Measurements from ENCODE around the gene CDH23. TPM values are rescaled to one million over a fixed set of nuclear protein-coding genes. Genes with fewer than 3 reads are reported as not detected.

CDH23 gene
- total RNA-seq, 2 donors from 2014 or later = 8.1 to 9.0 TPM

GRCh38 chr10:71608819-71609768 is 212.4 kb downstream of the CDH23 start:
- H3K9me3 ChIP-seq (ENCODE audit: control insufficient read depth, low read length, poor library complexity, severe bottlenecking) = no peaks in the 10 kb centered on the region
- DNase-seq (peak; percentile 22 to 41 (median 26)), ATAC-seq (peak; percentile 42)
- Mint-ChIP-seq H3K27ac (peak overlapping the region; percentile 69), H3K4me3 (peak overlapping the region; percentile 55), H3K27me3 (peaks cover 33% of the 10 kb centered on the region), H3K4me1 (peaks cover 4% of the 10 kb centered on the region), H3K36me3 (ENCODE audit: low read depth) (peaks cover 6% of the 10 kb centered on the region)

DNA sequence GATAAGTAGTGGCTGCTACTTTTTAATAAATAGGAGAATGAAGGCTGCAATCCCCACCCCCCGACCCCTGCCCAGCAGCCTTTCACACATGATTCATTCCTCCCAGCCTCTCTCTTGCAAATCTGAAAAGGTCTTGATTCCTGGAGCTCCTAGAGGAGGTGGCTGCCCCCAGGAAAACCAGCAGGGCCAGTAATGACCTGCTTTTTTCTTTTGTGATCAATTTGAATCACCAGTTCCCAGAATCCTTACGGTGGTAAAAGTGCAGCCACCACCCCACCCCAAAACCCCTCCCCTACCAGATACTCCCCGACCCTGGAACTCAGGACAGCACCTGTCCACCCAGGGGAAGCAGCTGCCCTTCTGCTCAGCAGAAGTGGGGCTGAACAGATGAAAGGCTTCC is 213.9 kb downstream of the CDH23 start:
- no peak for DNase-seq
- H3K9me3 ChIP-seq (ENCODE audit: control insufficient read depth, low read length, poor library complexity, severe bottlenecking) = no peaks in the 10 kb centered on the region
- peaks cover 11% of the 10 kb centered on the region for H3K36me3 Mint-ChIP-seq (ENCODE audit: low read depth)
- ATAC-seq = no peak
- no peak overlapping the region for H3K4me3 Mint-ChIP-seq
- peaks cover 7% of the 10 kb centered on the region for H3K4me1 Mint-ChIP-seq
- H3K27me3 Mint-ChIP-seq = peaks cover 34% of the 10 kb centered on the region
- H3K27ac Mint-ChIP-seq = no peak overlapping the region

DNA sequence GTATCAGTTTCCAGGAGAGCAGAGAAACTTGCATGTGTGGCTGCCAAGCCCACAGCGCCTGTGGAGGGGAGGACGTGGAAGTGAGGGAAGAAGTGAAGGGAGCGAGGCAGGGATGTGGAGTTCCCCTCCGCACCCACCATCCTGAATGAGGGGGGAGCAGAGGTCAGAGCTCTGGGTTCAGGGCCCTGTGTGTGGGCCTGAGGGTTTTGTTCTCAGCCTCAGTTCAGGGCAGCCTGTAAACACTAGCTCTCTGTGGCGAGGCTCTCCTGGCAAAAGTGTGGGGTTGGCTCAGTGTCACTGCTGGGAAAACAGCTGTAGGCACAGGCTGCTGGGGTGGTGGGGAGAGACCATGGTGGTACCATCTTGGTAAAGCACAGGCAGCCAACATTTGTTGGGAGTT is 214.4 kb downstream of the CDH23 start:
- H3K36me3 Mint-ChIP-seq (ENCODE audit: low read depth) = peaks cover 11% of the 10 kb centered on the region
- no peak for DNase-seq
- H3K27ac Mint-ChIP-seq = no peak overlapping the region
- no peak overlapping the region for H3K4me3 Mint-ChIP-seq
- H3K4me1 Mint-ChIP-seq = peaks cover 7% of the 10 kb centered on the region
- H3K9me3 ChIP-seq (ENCODE audit: control insufficient read depth, low read length, poor library complexity, severe bottlenecking) = no peaks in the 10 kb centered on the region
- peaks cover 35% of the 10 kb centered on the region for H3K27me3 Mint-ChIP-seq
- ATAC-seq = no peak

GRCh38 chr10:71611709-71612422 is 215.1 kb downstream of the CDH23 start:
- DNase-seq = no peak
- no peak overlapping the region for H3K27ac Mint-ChIP-seq
- H3K9me3 ChIP-seq (ENCODE audit: control insufficient read depth, low read length, poor library complexity, severe bottlenecking) = no peaks in the 10 kb centered on the region
- H3K4me1 Mint-ChIP-seq = peaks cover 5% of the 10 kb centered on the region
- no peak overlapping the region for H3K4me3 Mint-ChIP-seq
- H3K36me3 Mint-ChIP-seq (ENCODE audit: low read depth) = peaks cover 10% of the 10 kb centered on the region
- peaks cover 42% of the 10 kb centered on the region for H3K27me3 Mint-ChIP-seq
- ATAC-seq = no peak

GRCh38 chr10:71613261-71613777 is 216.6 kb downstream of the CDH23 start:
- peaks cover 49% of the 10 kb centered on the region for H3K27me3 Mint-ChIP-seq

GRCh38 chr10:71613877-71614276 is 217.2 kb downstream of the CDH23 start:
- H3K4me1 Mint-ChIP-seq = peaks cover 5% of the 10 kb centered on the region
- peaks cover 53% of the 10 kb centered on the region for H3K27me3 Mint-ChIP-seq
- DNase-seq (no peak), ATAC-seq (no peak)
- H3K27ac Mint-ChIP-seq = no peak overlapping the region
- no peaks in the 10 kb centered on the region for H3K9me3 ChIP-seq (ENCODE audit: control insufficient read depth, low read length, poor library complexity, severe bottlenecking)
- peaks cover 10% of the 10 kb centered on the region for H3K36me3 Mint-ChIP-seq (ENCODE audit: low read depth)
- H3K4me3 Mint-ChIP-seq = no peak overlapping the region

More at GRCh38 chr10:71613261-71613777, 216.6 kb downstream of the CDH23 start:
- Mint-ChIP-seq H3K4me1 (peaks cover 5% of the 10 kb centered on the region), H3K36me3 (ENCODE audit: low read depth) (peaks cover 10% of the 10 kb centered on the region), H3K27ac (no peak overlapping the region), H3K4me3 (no peak overlapping the region)
- DNase-seq = no peak
- H3K9me3 ChIP-seq (ENCODE audit: control insufficient read depth, low read length, poor library complexity, severe bottlenecking) = no peaks in the 10 kb centered on the region
- no peak for ATAC-seq

- DNase-seq = no peak
- no peak for ATAC-seq
- H3K27me3 Mint-ChIP-seq = peaks cover 53% of the 10 kb centered on the region
- peaks cover 10% of the 10 kb centered on the region for H3K36me3 Mint-ChIP-seq (ENCODE audit: low read depth)
- peaks cover 2% of the 10 kb centered on the region for H3K4me1 Mint-ChIP-seq
- no peak overlapping the region for H3K4me3 Mint-ChIP-seq
- H3K27ac Mint-ChIP-seq = no peak overlapping the region
- no peaks in the 10 kb centered on the region for H3K9me3 ChIP-seq (ENCODE audit: control insufficient read depth, low read length, poor library complexity, severe bottlenecking)
Measured at GRCh38 chr10:71614946-71615345, 218.2 kb downstream of the CDH23 start.

- no peak for DNase-seq
- H3K36me3 Mint-ChIP-seq (ENCODE audit: low read depth) = peaks cover 10% of the 10 kb centered on the region
- no peaks in the 10 kb centered on the region for H3K9me3 ChIP-seq (ENCODE audit: control insufficient read depth, low read length, poor library complexity, severe bottlenecking)
- H3K27ac Mint-ChIP-seq = no peak overlapping the region
- H3K27me3 Mint-ChIP-seq = peaks cover 56% of the 10 kb centered on the region
- no peak for ATAC-seq
- H3K4me3 Mint-ChIP-seq = no peak overlapping the region
- H3K4me1 Mint-ChIP-seq = peaks cover 2% of the 10 kb centered on the region
Measured at GRCh38 chr10:71615538-71616329, 219.0 kb downstream of the CDH23 start.

- ATAC-seq (no peak), DNase-seq (no peak)
- Mint-ChIP-seq H3K4me3 (no peak overlapping the region), H3K4me1 (peaks cover 2% of the 10 kb centered on the region), H3K36me3 (ENCODE audit: low read depth) (peaks cover 8% of the 10 kb centered on the region), H3K27ac (peak overlapping the region; percentile 32), H3K27me3 (peaks cover 47% of the 10 kb centered on the region)
- no peaks in the 10 kb centered on the region for H3K9me3 ChIP-seq (ENCODE audit: control insufficient read depth, low read length, poor library complexity, severe bottlenecking)
Measured at GRCh38 chr10:71616817-71617654, 220.3 kb downstream of the CDH23 start.

GRCh38 chr10:71618176-71618575 is 221.5 kb downstream of the CDH23 start:
- H3K27ac Mint-ChIP-seq = no peak overlapping the region
- ATAC-seq = no peak

GRCh38 chr10:71618598-71618997 is 221.9 kb downstream of the CDH23 start:
- no peak overlapping the region for H3K27ac Mint-ChIP-seq
- peaks cover 48% of the 10 kb centered on the region for H3K27me3 Mint-ChIP-seq
- H3K4me3 Mint-ChIP-seq = no peak overlapping the region
- no peak for DNase-seq
- no peak for ATAC-seq
- peaks cover 6% of the 10 kb centered on the region for H3K36me3 Mint-ChIP-seq (ENCODE audit: low read depth)
- peaks cover 6% of the 10 kb centered on the region for H3K4me1 Mint-ChIP-seq
- H3K9me3 ChIP-seq (ENCODE audit: control insufficient read depth, low read length, poor library complexity, severe bottlenecking) = no peaks in the 10 kb centered on the region

More at GRCh38 chr10:71618176-71618575, 221.5 kb downstream of the CDH23 start:
- no peaks in the 10 kb centered on the region for H3K9me3 ChIP-seq (ENCODE audit: control insufficient read depth, low read length, poor library complexity, severe bottlenecking)
- H3K27me3 Mint-ChIP-seq = peaks cover 50% of the 10 kb centered on the region
- H3K4me3 Mint-ChIP-seq = no peak overlapping the region
- DNase-seq = no peak
- H3K4me1 Mint-ChIP-seq = peaks cover 6% of the 10 kb centered on the region
- H3K36me3 Mint-ChIP-seq (ENCODE audit: low read depth) = peaks cover 6% of the 10 kb centered on the region

DNA sequence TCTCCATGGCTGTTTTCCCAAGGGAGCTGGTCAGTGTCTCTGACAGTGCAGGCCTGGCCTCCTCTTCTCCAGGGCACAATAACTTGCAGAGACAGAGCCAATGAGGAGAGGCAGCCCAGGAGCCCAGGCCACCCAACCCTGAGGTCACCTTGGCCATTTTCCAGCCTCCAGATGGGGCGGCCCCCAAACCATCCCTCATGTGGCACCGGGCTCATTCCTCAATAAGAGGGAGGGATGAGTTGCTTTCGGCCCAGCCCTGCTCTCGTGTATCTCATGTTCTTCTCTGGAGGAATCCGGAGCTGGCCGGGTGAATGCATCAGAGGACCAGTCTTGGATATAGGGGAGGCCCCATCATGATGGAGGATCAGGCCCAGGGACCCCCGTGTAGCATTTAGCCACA is 223.9 kb downstream of the CDH23 start:
- peaks cover 44% of the 10 kb centered on the region for H3K27me3 Mint-ChIP-seq
- H3K4me3 Mint-ChIP-seq = no peak overlapping the region
- DNase-seq (no peak), ATAC-seq (no peak)
- peaks cover 3% of the 10 kb centered on the region for H3K4me1 Mint-ChIP-seq
- no peaks in the 10 kb centered on the region for H3K9me3 ChIP-seq (ENCODE audit: control insufficient read depth, low read length, poor library complexity, severe bottlenecking)
- H3K36me3 Mint-ChIP-seq (ENCODE audit: low read depth) = peaks cover 2% of the 10 kb centered on the region
- H3K27ac Mint-ChIP-seq = no peak overlapping the region

All from T-helper 17 cell (primary cell).